Body of pancreas (tissue), 4 donors: ENCODE results near the gene ABCC8. TPM values are rescaled to one million over a fixed set of nuclear protein-coding genes. Genes with fewer than 3 reads are reported as not detected.

Experiments used
- ATAC-seq: fragments of 150-250 bp; one replicate; pipeline ENCODE4 v1.9.1; 2016
- DNase-seq, 4 donors: peaks; one replicate each; pipeline ENCODE4 v3.0.0-alpha.2; 2019
- H3K27ac ChIP-seq, 4 donors: fragments of 200-600 bp; sonication (generic); 1 replicate in 3 of 4; 2 replicates in 1 of 4; pipeline versions ENCODE4 v1.5.1 to v1.6.1; 2016 to 2019; ENCODE audit warnings: mild to moderate bottlenecking in 1 of 4, mixed read lengths in 1 of 4, moderate library complexity in 1 of 4
- H3K27me3 ChIP-seq, 2 donors: fragments of 200-600 bp; sonication (generic); one replicate each; pipeline ENCODE4 v1.6.0; 2016; ENCODE audit warnings: mild to moderate bottlenecking in 1 of 2
- H3K36me3 ChIP-seq, 2 donors: fragments of 200-600 bp; sonication (generic); replicated peaks in 1 of 2; 2 replicates each; pipeline ENCODE4 v1.5.1; 2016; ENCODE audit warnings: low read depth in 2 of 2; ENCODE audit not compliant: insufficient read depth in 1 of 2
- H3K4me1 ChIP-seq: fragments of 200-600 bp; sonication (generic); one replicate; pipeline ENCODE4 v1.6.0; 2016
- H3K4me3 ChIP-seq, 2 donors: fragments of 200-600 bp; sonication (generic); 1 replicate in 1 of 2; 2 replicates in 1 of 2; pipeline ENCODE4 v1.5.1; 2016 to 2019
- H3K9me3 ChIP-seq, 3 donors: fragments of 200-600 bp; sonication (generic); 1 replicate in 2 of 3; 2 replicates in 1 of 3; pipeline ENCODE4 v1.5.1; 2016
- CTCF ChIP-seq, 7 experiments: fragments of 450-650 bp in 4 of 7; fragments of 200-600 bp in 3 of 7; sonication (generic) in 3 of 7; IDR thresholded peaks; one replicate each; pipeline ENCODE4 v1.5.1; 2016 to 2019; ENCODE audit warnings: antibody characterized with exemption in 7 of 7
- POLR2A ChIP-seq, 3 donors: fragments of 450-650 bp; IDR thresholded peaks; one replicate each; pipeline ENCODE4 v1.6.1; 2016; ENCODE audit warnings: antibody characterized with exemption in 3 of 3, mild to moderate bottlenecking in 2 of 3
- WGBS, 2 donors: methylation state at CpG; one replicate each; pipeline ENCODE4 v1.1.5; 2017; 5-methylcytosine and 5-hydroxymethylcytosine counted together
- intact Hi-C: fragments of 100-400 bp; cut with DNase I; formaldehyde crosslinking; loops from one replicate; pipeline ENCODE4 v1.15.1; 2023
- total RNA-seq, 2 donors: library from RNA; depleted of rRNA; stranded (reverse); fragments of >200 nt; gene quantifications; one replicate each; pipeline ENCODE4 v1.1.0, GENCODE V29; 2016

The ABCC8 gene
- total RNA-seq, 2 donors from 2014 or later = 42.5 to 87.0 TPM

GRCh38 chr11:17376493-17376892, 100.2 kb downstream of the ABCC8 start:
- TF ChIP-seq CTCF (IDR thresholded peaks at IDR 0.05) (no peak), POLR2A (IDR thresholded peaks at IDR 0.05) (no peak)
- Histone ChIP-seq H3K36me3 (no peaks in the 10 kb centered on the region), H3K4me1 (no peaks in the 10 kb centered on the region), H3K4me3 (no peak overlapping the region), H3K9me3 (peaks cover 0 to 20% (median 0%) of the 10 kb centered on the region in 3 donors), H3K27me3 (no peaks in the 10 kb centered on the region), H3K27ac (no peak overlapping the region)
- no peak for DNase-seq
- intact Hi-C loops = no loop called here
- no peak for ATAC-seq
- 90 to 93% methylated on average over 3 of the region's 3 CpGs for WGBS, 2 donors

GRCh38 chr11:17375547-17375946, 101.1 kb downstream of the ABCC8 start:
- WGBS, 2 donors = 88 to 93% methylated on average over 5 of the region's 5 CpGs
- intact Hi-C loops = no loop called here
- Histone ChIP-seq H3K27ac (no peak overlapping the region), H3K9me3 (peaks cover 0 to 29% (median 0%) of the 10 kb centered on the region in 3 donors), H3K4me3 (no peak overlapping the region), H3K4me1 (no peaks in the 10 kb centered on the region), H3K27me3 (no peaks in the 10 kb centered on the region), H3K36me3 (no peaks in the 10 kb centered on the region)
- no peak for ATAC-seq
- TF ChIP-seq CTCF (IDR thresholded peaks at IDR 0.05) = no peak
- TF ChIP-seq POLR2A (IDR thresholded peaks at IDR 0.05) = no peak
- DNase-seq = no peak

GRCh38 chr11:17371614-17372013, 105.0 kb downstream of the ABCC8 start:
- TF ChIP-seq CTCF (IDR thresholded peaks at IDR 0.05) = no peak
- TF ChIP-seq POLR2A (IDR thresholded peaks at IDR 0.05) = no peak
- no peak for ATAC-seq
- no peaks in the 10 kb centered on the region for H3K4me1 ChIP-seq
- no peaks in the 10 kb centered on the region for H3K36me3 ChIP-seq
- WGBS, 2 donors = 56 to 57% methylated on average over 3 of the region's 3 CpGs
- no peak overlapping the region for H3K27ac ChIP-seq
- intact Hi-C loops = no loop called here
- H3K27me3 ChIP-seq = no peaks in the 10 kb centered on the region
- no peak overlapping the region for H3K4me3 ChIP-seq
- DNase-seq = no peak
- H3K9me3 ChIP-seq = peaks cover 0 to 56% (median 0%) of the 10 kb centered on the region in 3 donors

- TF ChIP-seq POLR2A (IDR thresholded peaks at IDR 0.05) = no peak
- no peak for TF ChIP-seq CTCF (IDR thresholded peaks at IDR 0.05)
- no peaks in the 10 kb centered on the region for H3K36me3 ChIP-seq
- H3K9me3 ChIP-seq = peaks cover 0 to 56% (median 0%) of the 10 kb centered on the region in 3 donors
Observed at GRCh38 chr11:17369684-17370243, 106.9 kb downstream of the ABCC8 start.

GRCh38 chr11:17369094-17369493, 107.6 kb downstream of the ABCC8 start:
- intact Hi-C loops = no loop called here
- no peak for ATAC-seq
- H3K36me3 ChIP-seq = no peaks in the 10 kb centered on the region
- H3K9me3 ChIP-seq = peaks cover 0 to 56% (median 0%) of the 10 kb centered on the region in 3 donors
- no peaks in the 10 kb centered on the region for H3K27me3 ChIP-seq
- no peak overlapping the region for H3K4me3 ChIP-seq
- no peaks in the 10 kb centered on the region for H3K4me1 ChIP-seq
- no peak for DNase-seq
- no peak for TF ChIP-seq CTCF (IDR thresholded peaks at IDR 0.05)
- TF ChIP-seq POLR2A (IDR thresholded peaks at IDR 0.05) = no peak
- H3K27ac ChIP-seq = no peak overlapping the region

More at GRCh38 chr11:17369684-17370243, 106.9 kb downstream of the ABCC8 start:
- H3K27ac ChIP-seq = no peak overlapping the region
- no peak overlapping the region for H3K4me3 ChIP-seq
- no peaks in the 10 kb centered on the region for H3K27me3 ChIP-seq
- no peak for DNase-seq
- no peak for ATAC-seq
- WGBS, 2 donors = 93 to 98% methylated on average over 2 of the region's 2 CpGs
- intact Hi-C loops = no loop called here
- no peaks in the 10 kb centered on the region for H3K4me1 ChIP-seq
